Small intestine (tissue), 7 donors: ENCODE results near the gene IFNAR2. TPM values are rescaled to one million over a fixed set of nuclear protein-coding genes. Genes with fewer than 3 reads are reported as not detected.
A peak's percentile ranks its signal among the peaks of the same experiment; 100 is the strongest.

Experiments used
- DNase-seq, 2 donors: peaks; one replicate each; pipeline versions ENCODE4 v3.0.0 to v3.0.0-alpha.2; 2013
- FAIRE-seq: peaks from 2 replicates; lab custom pipeline; 2012; peaks lifted over from hg19 to GRCh38; lab: Jason Lieb, UNC
- H3K27ac ChIP-seq, 3 donors: one replicate each; pipeline ENCODE4 v1.5.1; 2013; ENCODE audit warnings: low read length in 2 of 3, mild to moderate bottlenecking in 2 of 3, control low read depth in 1 of 3, inconsistent platforms in 1 of 3, low read depth in 1 of 3, moderate library complexity in 1 of 3
- H3K27me3 ChIP-seq, 3 donors: one replicate each; pipeline ENCODE4 v1.6.1; 2013; ENCODE audit warnings: low read length in 3 of 3, inconsistent platforms in 1 of 3; ENCODE audit not compliant: control insufficient read depth in 3 of 3, insufficient read depth in 3 of 3
- H3K36me3 ChIP-seq, 3 donors: one replicate each; pipeline ENCODE4 v1.6.1; 2013; ENCODE audit warnings: low read length in 3 of 3, inconsistent platforms in 1 of 3, low read depth in 1 of 3, mild to moderate bottlenecking in 1 of 3, moderate library complexity in 1 of 3; ENCODE audit not compliant: control insufficient read depth in 3 of 3, insufficient read depth in 2 of 3
- H3K4me1 ChIP-seq, 3 donors: one replicate each; pipeline ENCODE4 v1.6.1; 2013; ENCODE audit warnings: low read length in 2 of 3, inconsistent platforms in 1 of 3, low read depth in 1 of 3, mild to moderate bottlenecking in 1 of 3, moderate library complexity in 1 of 3; ENCODE audit not compliant: control insufficient read depth in 3 of 3, insufficient read depth in 2 of 3
- H3K4me3 ChIP-seq, 3 donors: one replicate each; pipeline ENCODE4 v1.5.1; 2013; ENCODE audit warnings: low read length in 3 of 3, control low read depth in 1 of 3, inconsistent platforms in 1 of 3, low read depth in 1 of 3, mild to moderate bottlenecking in 1 of 3, moderate library complexity in 1 of 3
- H3K9me3 ChIP-seq, 2 donors: one replicate each; pipeline ENCODE4 v1.6.1; 2013; ENCODE audit warnings: low read depth in 1 of 2, low read length in 1 of 2; ENCODE audit not compliant: control insufficient read depth in 2 of 2, insufficient read depth in 1 of 2
- WGBS, 3 donors: extraction: QIAGEN DNeasy Blood & Tissue Kit; methylation state at CpG; one replicate each; pipeline ENCODE4 v1.1.7; 2013; 5-methylcytosine and 5-hydroxymethylcytosine counted together
- polyA plus RNA-seq, 4 donors: library from polyadenylated mRNA; stranded (reverse) in 3 of 4; unstranded in 1 of 4; fragments of 200-250 nt in 3 of 4; fragments of 120-200 nt in 1 of 4; gene quantifications; one replicate each; pipeline versions ENCODE4 v1.2.1 to v1.2.3, GENCODE V29; 2013
- donor health status: healthy with polysubstance abuse.
- donor health status: control.
- donor health status: control.
- donor health status: Bipolar disorder and iron deficiency.
- donor health status: healthy.

IFNAR2 gene
- polyA plus RNA-seq, 4 donors = 4.9 to 29.7 (median 14.2) TPM

GRCh38 chr21:33257094-33257803 lies 27.5 kb downstream of the IFNAR2 start:
- DNase-seq = no peak
- Histone ChIP-seq H3K27me3 (no peaks in the 10 kb centered on the region), H3K27ac (no peak overlapping the region), H3K4me1 (peaks cover 0 to 11% (median 0%) of the 10 kb centered on the region in 3 donors), H3K36me3 (peaks cover 12 to 57% (median 20%) of the 10 kb centered on the region in 3 donors), H3K4me3 (no peak overlapping the region), H3K9me3 (peaks cover 0 to 15% of the 10 kb centered on the region in 2 donors)
- FAIRE-seq = no peak
- WGBS, 3 donors = 95 to 97% (median 97%) methylated on average over 18 of the region's 18 CpGs

GRCh38 chr21:33258475-33258874 lies 28.7 kb downstream of the IFNAR2 start:
- Histone ChIP-seq H3K4me3 (no peak overlapping the region), H3K27ac (no peak overlapping the region), H3K36me3 (peaks cover 4 to 61% (median 15%) of the 10 kb centered on the region in 3 donors), H3K27me3 (no peaks in the 10 kb centered on the region), H3K4me1 (peaks cover 0 to 11% (median 0%) of the 10 kb centered on the region in 3 donors), H3K9me3 (peaks cover 0 to 15% of the 10 kb centered on the region in 2 donors)
- FAIRE-seq = no peak
- 83 to 94% (median 90%) methylated on average over 9 of the region's 9 CpGs for WGBS, 3 donors
- DNase-seq = peak in 1 of 2 donors; percentile 13

- 80 to 87% (median 82%) methylated on average over 2 of the region's 2 CpGs for WGBS, 3 donors
- FAIRE-seq = no peak
Measured at GRCh38 chr21:33259428-33259827, 29.7 kb downstream of the IFNAR2 start.

GRCh38 chr21:33259995-33260394 lies 30.3 kb downstream of the IFNAR2 start:
- WGBS, 3 donors = 59 to 80% (median 63%) methylated on average over 7 of the region's 7 CpGs
- Histone ChIP-seq H3K36me3 (peaks cover 0 to 62% (median 17%) of the 10 kb centered on the region in 3 donors), H3K4me3 (no peak overlapping the region), H3K9me3 (peaks cover 0 to 15% of the 10 kb centered on the region in 2 donors), H3K4me1 (peaks cover 0 to 11% (median 0%) of the 10 kb centered on the region in 3 donors), H3K27ac (peak overlapping the region in 1 of 3 donors; percentile 46), H3K27me3 (no peaks in the 10 kb centered on the region)
- FAIRE-seq (no peak), DNase-seq (peak in 1 of 2 donors; percentile 69)

More at GRCh38 chr21:33259428-33259827, 29.7 kb downstream of the IFNAR2 start:
- peaks cover 0 to 15% of the 10 kb centered on the region in 2 donors for H3K9me3 ChIP-seq
- no peak for DNase-seq
- H3K4me3 ChIP-seq = no peak overlapping the region
- no peaks in the 10 kb centered on the region for H3K27me3 ChIP-seq
- H3K36me3 ChIP-seq = peaks cover 4 to 61% (median 17%) of the 10 kb centered on the region in 3 donors
- peaks cover 0 to 11% (median 0%) of the 10 kb centered on the region in 3 donors for H3K4me1 ChIP-seq
- peak overlapping the region in 1 of 3 donors; percentile 46 for H3K27ac ChIP-seq

GRCh38 chr21:33261635-33262034 lies 31.9 kb downstream of the IFNAR2 start:
- DNase-seq (no peak), FAIRE-seq (no peak)
- WGBS, 3 donors = 63 to 93% (median 68%) methylated on average over 3 of the region's 3 CpGs

GRCh38 chr21:33262921-33263320 lies 33.2 kb downstream of the IFNAR2 start:
- Histone ChIP-seq H3K4me3 (no peak overlapping the region), H3K36me3 (peaks cover 0 to 43% (median 9%) of the 10 kb centered on the region in 3 donors), H3K4me1 (peaks cover 3 to 23% (median 8%) of the 10 kb centered on the region in 3 donors), H3K9me3 (peaks cover 0 to 5% of the 10 kb centered on the region in 2 donors), H3K27ac (no peak overlapping the region), H3K27me3 (no peaks in the 10 kb centered on the region)
- 93 to 96% (median 94%) methylated on average over 11 of the region's 11 CpGs for WGBS, 3 donors
- DNase-seq (no peak), FAIRE-seq (no peak)

More at GRCh38 chr21:33261635-33262034, 31.9 kb downstream of the IFNAR2 start:
- Histone ChIP-seq H3K4me3 (no peak overlapping the region), H3K36me3 (peaks cover 0 to 52% (median 12%) of the 10 kb centered on the region in 3 donors), H3K27me3 (no peaks in the 10 kb centered on the region), H3K27ac (no peak overlapping the region), H3K9me3 (peaks cover 0 to 15% of the 10 kb centered on the region in 2 donors), H3K4me1 (peaks cover 0 to 18% (median 3%) of the 10 kb centered on the region in 3 donors)

- Histone ChIP-seq H3K27me3 (no peaks in the 10 kb centered on the region), H3K36me3 (peaks cover 0 to 44% (median 7%) of the 10 kb centered on the region in 3 donors), H3K9me3 (no peaks in the 10 kb centered on the region), H3K27ac (no peak overlapping the region), H3K4me3 (no peak overlapping the region), H3K4me1 (peaks cover 4 to 35% (median 17%) of the 10 kb centered on the region in 3 donors)
- FAIRE-seq (no peak), DNase-seq (no peak)
- WGBS, 3 donors = 92 to 96% (median 95%) methylated on average over 11 of the region's 11 CpGs
Measured at GRCh38 chr21:33264561-33264960, 34.8 kb downstream of the IFNAR2 start.

GRCh38 chr21:33265664-33266049 lies 35.9 kb downstream of the IFNAR2 start:
- peaks cover 4 to 26% (median 17%) of the 10 kb centered on the region in 3 donors for H3K4me1 ChIP-seq

More at GRCh38 chr21:33265664-33266049, 35.9 kb downstream of the IFNAR2 start:
- DNase-seq (no peak), FAIRE-seq (no peak)
- 15 to 24% (median 23%) methylated on average over 12 of the region's 12 CpGs for WGBS, 3 donors
- Histone ChIP-seq H3K36me3 (peaks cover 0 to 47% (median 7%) of the 10 kb centered on the region in 3 donors), H3K9me3 (no peaks in the 10 kb centered on the region), H3K4me3 (peak overlapping the region in 2 of 3 donors; percentile 84 to 99), H3K27me3 (no peaks in the 10 kb centered on the region), H3K27ac (peak overlapping the region in 2 of 3 donors; percentile 94 to 96)
